Endothelial cell of hepatic sinusoid (primary cell): Measurements from ENCODE around the gene CAMTA2.

Experiments
- in situ Hi-C: cut with HindIII; loops from 2 replicates; pipeline ENCODE4 v1.10.0; 2017; ENCODE audit warnings: low sequenced_read_pairs

CAMTA2 gene

GRCh38 chr17:4948166-4948930 lies 39.1 kb downstream of the CAMTA2 start, which contains the start of gene PFN1:
Gene PFN1, minus strand, starts transcription at chr17:4948530. Its CDS starts 136 bp downstream, at chr17:4948394.
- in situ Hi-C loops, result loop anchor here (5.0 kb wide), 1 partner anchor 54 kb away; no protein-coding TSS in a partner anchor

DNA sequence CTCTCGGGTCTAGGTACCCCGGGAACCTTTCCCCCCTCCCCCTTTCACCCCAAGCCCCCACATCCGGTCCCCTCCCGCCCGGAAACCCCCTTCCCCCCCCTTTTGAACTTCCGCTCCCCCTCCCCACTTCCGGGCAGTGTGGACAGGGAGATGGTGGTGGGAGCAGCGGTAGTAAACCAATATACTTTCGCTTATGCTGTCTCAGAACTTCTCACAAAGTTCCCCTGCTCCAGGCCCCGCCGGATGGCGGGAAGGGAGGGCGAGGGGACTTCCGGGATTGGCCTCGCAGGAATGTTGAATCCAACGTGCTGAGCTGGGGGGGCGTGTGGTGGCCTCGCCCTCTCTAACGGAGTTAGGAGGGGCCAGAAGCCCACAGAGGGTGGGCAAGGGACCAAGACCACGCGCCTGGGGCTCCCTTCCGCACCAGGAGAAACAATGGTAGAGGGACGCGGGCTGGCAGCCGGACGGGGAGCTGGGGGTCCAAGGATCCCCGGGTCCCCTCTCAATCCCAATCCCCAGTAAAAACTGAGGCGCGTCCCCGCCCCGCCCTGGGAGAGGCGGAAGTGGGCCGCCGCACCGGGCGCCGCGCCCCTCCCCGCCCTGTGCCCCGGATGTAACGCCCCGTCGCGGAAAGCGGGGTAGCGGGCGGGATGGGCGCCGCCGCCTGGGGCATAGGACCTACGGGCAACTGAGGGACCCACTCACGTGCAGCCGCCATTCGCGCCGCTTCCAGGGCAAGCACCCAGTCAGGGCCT lies 39.9 kb downstream of the CAMTA2 start:
- in situ Hi-C loops, result loop anchor here (5.0 kb wide), 1 partner anchor 55 kb away; no protein-coding TSS in a partner anchor

DNA sequence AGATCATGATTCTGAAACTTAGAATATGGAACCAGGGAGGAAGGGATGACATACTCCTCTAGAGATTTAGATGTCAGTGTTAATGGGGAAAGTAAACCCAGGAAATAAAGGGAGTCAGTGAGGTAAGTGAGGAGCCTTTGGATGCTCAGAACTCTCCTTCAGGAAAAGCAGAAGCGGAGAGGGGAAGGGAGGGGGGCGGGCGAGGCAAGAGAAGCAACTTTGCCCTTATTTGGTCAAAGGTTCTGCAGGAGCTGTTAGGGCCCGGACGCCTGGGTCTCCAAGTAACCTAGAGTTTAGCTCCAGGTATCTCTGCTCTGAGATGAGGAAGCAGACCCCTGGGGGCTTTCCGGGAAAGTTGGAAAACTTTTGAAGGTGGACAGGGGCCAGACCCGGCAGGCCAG lies 40.5 kb downstream of the CAMTA2 start:
- in situ Hi-C loops, result loop anchor here (5.0 kb wide), 1 partner anchor 55 kb away; no protein-coding TSS in a partner anchor

DNA sequence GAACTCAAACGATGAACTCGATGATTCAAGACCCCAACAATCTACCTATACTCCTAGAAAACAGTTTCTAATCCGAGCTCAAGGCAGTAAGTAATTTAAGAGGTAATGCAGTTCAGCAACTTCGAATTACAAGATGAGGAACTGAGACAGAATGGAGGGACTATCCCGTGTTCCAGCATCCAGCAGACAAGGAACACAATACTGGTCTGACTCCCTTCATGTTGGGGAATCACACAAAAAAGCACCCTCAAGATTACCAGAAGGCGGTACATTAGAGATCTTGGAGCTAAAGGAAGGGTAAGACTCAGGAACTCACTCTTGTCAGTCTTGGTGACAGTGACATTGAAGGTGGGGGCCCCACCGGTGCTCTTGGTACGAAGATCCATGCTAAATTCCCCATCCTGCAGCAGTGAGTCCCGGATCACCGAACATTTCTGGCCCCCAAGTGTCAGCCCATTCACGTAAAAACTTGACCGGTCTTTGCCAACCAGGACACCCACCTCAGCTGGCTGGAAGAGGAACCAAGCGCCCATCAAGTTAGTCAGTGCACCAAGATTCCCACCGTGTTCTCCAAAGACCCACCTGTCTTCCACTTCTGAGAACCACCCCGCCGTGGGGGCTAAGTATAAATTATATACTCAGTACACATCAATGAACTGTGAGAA lies 41.0 kb downstream of the CAMTA2 start:
- in situ Hi-C loops, result loop anchor here (5.0 kb wide), 1 partner anchor 56 kb away; no protein-coding TSS in a partner anchor

DNA sequence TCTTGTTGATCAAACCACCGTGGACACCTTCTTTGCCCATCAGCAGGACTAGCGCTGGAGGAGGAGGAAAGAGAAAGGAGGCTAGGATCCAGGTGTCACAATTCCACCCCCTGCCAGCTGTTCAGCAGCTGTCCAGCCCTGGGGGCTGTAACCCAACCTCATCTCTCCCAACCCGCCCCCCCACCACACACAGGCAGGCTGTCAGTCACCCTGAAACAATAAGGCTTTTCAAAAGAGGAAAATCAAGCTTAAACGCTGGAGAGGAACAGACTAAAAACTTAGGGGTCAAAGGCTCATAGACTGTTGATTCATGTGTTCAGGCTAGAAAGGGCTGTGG lies 41.6 kb downstream of the CAMTA2 start:
- in situ Hi-C loops, result loop anchor here (5.0 kb wide), 1 partner anchor 56 kb away; no protein-coding TSS in a partner anchor

- in situ Hi-C loops, result loop anchor here (5.0 kb wide), 1 partner anchor 57 kb away; no protein-coding TSS in a partner anchor
Observed at GRCh38 chr17:4945176-4945943, 42.1 kb downstream of the CAMTA2 start.

DNA sequence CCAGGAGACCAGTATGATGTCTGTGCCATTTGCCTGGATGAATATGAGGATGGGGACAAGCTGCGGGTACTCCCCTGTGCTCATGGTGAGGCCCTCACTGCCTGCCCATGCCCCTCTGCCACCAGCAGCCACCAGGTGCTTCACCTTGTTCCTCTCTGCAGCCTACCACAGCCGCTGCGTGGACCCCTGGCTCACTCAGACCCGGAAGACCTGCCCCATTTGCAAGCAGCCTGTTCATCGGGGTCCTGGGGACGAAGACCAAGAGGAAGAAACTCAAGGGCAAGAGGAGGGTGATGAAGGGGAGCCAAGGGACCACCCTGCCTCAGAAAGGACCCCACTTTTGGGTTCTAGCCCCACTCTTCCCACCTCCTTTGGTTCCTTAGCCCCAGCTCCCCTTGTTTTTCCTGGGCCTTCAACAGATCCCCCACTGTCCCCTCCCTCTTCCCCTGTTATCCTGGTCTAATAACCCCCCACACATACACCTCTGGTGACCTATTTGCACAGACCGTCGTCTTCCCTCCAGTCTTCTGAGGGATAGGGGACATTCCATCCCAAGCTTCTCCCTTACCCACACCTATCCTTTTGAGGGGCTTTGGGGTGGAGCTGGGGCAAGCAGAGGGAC lies 42.8 kb downstream of the CAMTA2 start:
- in situ Hi-C loops, result loop anchor here (5.0 kb wide), 1 partner anchor 58 kb away; no protein-coding TSS in a partner anchor

- in situ Hi-C loops, result no loop called here
Observed at GRCh38 chr17:4944163-4944553, 43.3 kb downstream of the CAMTA2 start.

DNA sequence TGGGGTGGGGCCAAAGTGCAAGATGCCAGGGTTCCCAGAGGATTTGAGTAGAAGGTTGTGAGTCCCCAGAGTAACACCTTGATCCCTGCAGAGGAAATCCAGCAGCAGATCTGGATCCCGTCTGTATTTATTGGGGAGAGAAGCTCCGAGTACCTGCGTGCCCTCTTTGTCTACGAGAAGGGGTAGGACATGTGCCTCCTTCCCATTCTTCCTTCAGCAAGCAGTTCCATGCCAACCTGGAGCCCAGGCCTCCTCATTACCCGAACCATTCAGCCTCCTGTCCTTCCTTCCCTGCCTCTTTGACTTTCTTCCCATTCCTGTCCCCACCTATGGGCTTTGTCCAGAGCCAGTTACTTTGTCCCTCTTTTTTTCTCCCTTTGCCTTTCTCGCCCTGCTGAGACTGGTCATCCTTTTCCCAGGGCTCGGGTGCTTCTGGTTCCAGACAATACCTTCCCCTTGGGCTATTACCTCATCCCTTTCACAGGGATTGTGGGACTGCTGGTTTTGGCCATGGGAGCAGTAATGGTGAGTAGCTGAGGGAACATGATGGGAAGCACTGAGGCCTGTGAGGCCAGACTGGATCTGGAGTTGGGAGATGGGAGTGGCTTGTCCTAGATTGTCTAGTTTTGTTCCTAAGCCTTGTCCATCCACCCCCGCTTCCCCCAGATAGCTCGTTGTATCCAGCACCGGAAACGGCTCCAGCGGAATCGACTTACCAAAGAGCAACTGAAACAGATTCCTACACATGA lies 44.5 kb downstream of the CAMTA2 start:
- in situ Hi-C loops, result no loop called here

GRCh38 chr17:4941319-4941610 lies 46.2 kb downstream of the CAMTA2 start:
- in situ Hi-C loops, result no loop called here

DNA sequence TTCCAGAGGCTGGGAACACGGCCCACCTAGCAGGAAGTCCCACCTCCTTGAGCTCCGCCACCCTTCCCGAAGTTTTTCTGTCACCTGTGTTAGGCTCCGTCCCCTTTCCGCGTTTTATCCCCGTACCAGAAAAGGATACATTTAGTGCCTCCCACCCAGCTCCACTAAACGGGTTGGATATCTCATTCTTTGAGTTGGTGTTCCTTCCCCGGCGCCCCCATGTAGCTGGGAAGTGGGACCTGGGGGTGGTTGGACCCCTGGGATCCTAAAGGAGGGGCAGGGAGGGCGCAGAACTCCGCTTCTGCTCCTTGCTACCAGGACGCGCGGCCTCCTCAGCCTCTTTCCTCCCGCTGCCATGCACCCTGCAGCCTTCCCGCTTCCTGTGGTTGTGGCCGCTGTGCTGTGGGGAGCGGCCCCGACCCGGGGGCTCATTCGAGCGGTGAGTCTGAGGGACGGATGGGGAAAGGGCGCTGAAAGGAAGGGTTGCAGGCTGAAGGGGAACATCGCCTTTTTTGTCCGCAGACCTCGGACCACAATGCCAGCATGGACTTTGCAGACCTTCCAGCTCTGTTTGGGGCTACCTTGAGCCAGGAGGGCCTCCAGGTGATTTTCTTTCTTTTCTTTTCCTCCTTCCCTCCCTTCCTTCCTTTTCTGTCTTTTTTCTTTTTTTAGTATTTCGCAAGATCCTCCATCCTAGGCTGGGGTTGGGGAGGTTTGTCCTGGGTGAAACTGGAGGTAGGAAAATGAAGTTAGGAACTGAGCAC lies 46.7 kb downstream of the CAMTA2 start:
- in situ Hi-C loops, result no loop called here

GRCh38 chr17:4939796-4940554 lies 47.5 kb downstream of the CAMTA2 start, which contains the start of the genes RNF167 and SLC25A11:
Gene RNF167, plus strand, starts transcription at chr17:4940268. Its CDS starts 642 bp downstream, at chr17:4940910.
Gene SLC25A11, minus strand, starts transcription at chr17:4940046. Its CDS starts 136 bp downstream, at chr17:4939910.
- in situ Hi-C loops, result no loop called here

DNA sequence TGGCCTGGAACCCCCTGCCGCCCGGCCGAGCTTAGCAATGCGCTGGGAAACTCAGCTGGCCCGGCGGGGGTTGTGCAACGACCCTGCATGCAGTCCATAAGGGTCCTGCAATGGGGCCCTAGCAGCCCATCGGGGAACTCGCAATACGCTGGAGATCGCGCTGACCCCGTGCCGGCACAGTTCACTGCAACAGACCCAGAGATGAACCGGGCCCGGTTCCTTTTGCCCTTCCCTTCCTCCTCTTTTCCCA lies 48.0 kb downstream of the CAMTA2 start:
- in situ Hi-C loops, result no loop called here

GRCh38 chr17:4938688-4939545 lies 48.6 kb downstream of the CAMTA2 start:
- in situ Hi-C loops, result no loop called here

- in situ Hi-C loops, result no loop called here
Observed at GRCh38 chr17:4938069-4938491, 49.4 kb downstream of the CAMTA2 start.

- in situ Hi-C loops, result no loop called here
Observed at GRCh38 chr17:4937553-4937952, 49.9 kb downstream of the CAMTA2 start.

GRCh38 chr17:4936436-4936835 lies 51.0 kb downstream of the CAMTA2 start:
- in situ Hi-C loops, result no loop called here
